ENCODE results near the gene PHOX2B.

DNA sequence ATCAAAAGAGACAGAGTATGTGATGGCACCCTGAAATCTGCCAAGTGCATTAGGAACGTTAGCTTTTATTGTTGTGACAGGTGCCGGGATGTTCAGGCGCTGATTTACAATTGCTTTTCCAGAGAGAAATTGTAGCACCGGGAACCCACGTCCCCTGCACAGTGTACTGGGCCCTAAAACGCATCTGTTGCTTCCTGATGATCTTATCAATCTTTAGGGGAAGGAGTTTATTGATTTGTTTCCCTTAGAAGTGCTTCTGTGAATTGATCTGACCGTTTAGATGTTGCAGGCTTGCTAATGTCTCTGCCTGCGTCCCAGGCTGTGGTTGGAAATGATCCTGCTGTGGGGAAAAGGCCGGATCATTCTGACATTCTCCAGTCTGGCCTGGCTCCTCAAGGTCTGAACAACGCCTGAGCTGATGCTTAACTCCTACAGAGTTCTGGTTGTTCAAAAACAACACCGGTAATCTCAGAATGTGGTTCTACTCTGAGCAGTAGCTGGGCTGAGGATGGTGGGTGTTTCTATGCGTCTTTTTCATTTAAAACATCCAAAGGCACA lies 16.9 kb downstream of the PHOX2B start:
- no peak for TF ChIP-seq CTCF (IDR thresholded peaks at IDR 0.05; ENCODE audit: insufficient read depth, low read length)
- no peak for TF ChIP-seq GABPA (IDR thresholded peaks at IDR 0.05; ENCODE audit: low read depth)
- no peak for TF ChIP-seq SPI1 (IDR thresholded peaks at IDR 0.05; ENCODE audit: borderline replicate concordance, low read depth)
- TF ChIP-seq, protein P1, sequence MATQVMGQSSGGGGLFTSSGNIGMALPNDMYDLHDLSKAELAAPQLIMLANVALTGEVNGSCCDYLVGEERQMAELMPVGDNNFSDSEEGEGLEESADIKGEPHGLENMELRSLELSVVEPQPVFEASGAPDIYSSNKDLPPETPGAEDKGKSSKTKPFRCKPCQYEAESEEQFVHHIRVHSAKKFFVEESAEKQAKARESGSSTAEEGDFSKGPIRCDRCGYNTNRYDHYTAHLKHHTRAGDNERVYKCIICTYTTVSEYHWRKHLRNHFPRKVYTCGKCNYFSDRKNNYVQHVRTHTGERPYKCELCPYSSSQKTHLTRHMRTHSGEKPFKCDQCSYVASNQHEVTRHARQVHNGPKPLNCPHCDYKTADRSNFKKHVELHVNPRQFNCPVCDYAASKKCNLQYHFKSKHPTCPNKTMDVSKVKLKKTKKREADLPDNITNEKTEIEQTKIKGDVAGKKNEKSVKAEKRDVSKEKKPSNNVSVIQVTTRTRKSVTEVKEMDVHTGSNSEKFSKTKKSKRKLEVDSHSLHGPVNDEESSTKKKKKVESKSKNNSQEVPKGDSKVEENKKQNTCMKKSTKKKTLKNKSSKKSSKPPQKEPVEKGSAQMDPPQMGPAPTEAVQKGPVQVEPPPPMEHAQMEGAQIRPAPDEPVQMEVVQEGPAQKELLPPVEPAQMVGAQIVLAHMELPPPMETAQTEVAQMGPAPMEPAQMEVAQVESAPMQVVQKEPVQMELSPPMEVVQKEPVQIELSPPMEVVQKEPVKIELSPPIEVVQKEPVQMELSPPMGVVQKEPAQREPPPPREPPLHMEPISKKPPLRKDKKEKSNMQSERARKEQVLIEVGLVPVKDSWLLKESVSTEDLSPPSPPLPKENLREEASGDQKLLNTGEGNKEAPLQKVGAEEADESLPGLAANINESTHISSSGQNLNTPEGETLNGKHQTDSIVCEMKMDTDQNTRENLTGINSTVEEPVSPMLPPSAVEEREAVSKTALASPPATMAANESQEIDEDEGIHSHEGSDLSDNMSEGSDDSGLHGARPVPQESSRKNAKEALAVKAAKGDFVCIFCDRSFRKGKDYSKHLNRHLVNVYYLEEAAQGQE (IDR thresholded peaks at IDR 0.05; ENCODE audit: insufficient replicate concordance, low read depth): no peak

Data from HL-60 (cell line).